Ovary (tissue), 3 donors: ENCODE data around the gene C2orf81.

Source experiments
- CTCF ChIP-seq, 3 donors: fragments of 450-650 bp in 2 of 3; fragments of 200-600 bp in 1 of 3; IDR thresholded peaks; one replicate each; pipeline versions ENCODE4 v1.5.1 to v1.8.0; 2016 to 2022; ENCODE audit warnings: antibody characterized with exemption in 3 of 3, mild to moderate bottlenecking in 1 of 3
- EP300 ChIP-seq: sonication (generic); formaldehyde crosslinking; IDR thresholded peaks from one replicate; pipeline ENCODE4 v1.6.1; 2017; ENCODE audit warnings: antibody characterized with exemption
- POLR2A ChIP-seq: fragments of 450-650 bp; IDR thresholded peaks from one replicate; pipeline ENCODE4 v1.6.1; 2017; ENCODE audit warnings: antibody characterized with exemption, mild to moderate bottlenecking, moderate library complexity
- donor health status: DM: no; HTN: no; CAD: no.

GRCh38 chr2:74426181-74426758 is 4.9 kb upstream of the C2orf81 start:
- TF ChIP-seq CTCF (IDR thresholded peaks at IDR 0.05) = no peak
- no peak for TF ChIP-seq POLR2A
- no peak for TF ChIP-seq EP300
